MCF 10A (cell line): ENCODE results near the gene TPRG1. TPM values are rescaled to one million over a fixed set of nuclear protein-coding genes. Genes with fewer than 3 reads are reported as not detected.

Experiments used
- BruUV-seq: library from RNA; stranded (reverse); fragments of 400-500 nt; replicated peaks from 2 replicates; lab custom pipeline; 2021; lab: Mats Ljungman, UMichigan
- CTCF ChIA-PET: fragments of 300-600 bp; sonication (Branson Sonifier 250); formaldehyde crosslinking; extraction: SDS; loops from one replicate; lab custom pipeline; 2021; ENCODE audit warnings: antibody characterized with exemption, inconsistent platforms; lab: Yijun Ruan, JAX
- POLR2A ChIA-PET: fragments of 300-600, 350-650 bp; sonication (Branson Sonifier 250); formaldehyde crosslinking; extraction: SDS; loops from one replicate; lab custom pipeline; 2020; ENCODE audit warnings: antibody characterized with exemption, inconsistent platforms; lab: Yijun Ruan, JAX
- DNase-seq: peaks from one replicate; pipeline ENCODE4 v3.0.0-alpha.2; 2018; ENCODE audit not compliant: unreplicated experiment
- H3K27ac Mint-ChIP-seq: one replicate; pipeline ENCODE4 v1.8.0; 2022; ENCODE audit warnings: mild to moderate bottlenecking, low read depth, mixed read lengths; ENCODE audit not compliant: unreplicated experiment
- H3K27me3 Mint-ChIP-seq: one replicate; pipeline ENCODE4 v1.8.0; 2022; ENCODE audit warnings: mixed read lengths; ENCODE audit not compliant: insufficient read depth, unreplicated experiment
- H3K36me3 Mint-ChIP-seq: one replicate; pipeline ENCODE4 v1.8.0; 2022; ENCODE audit warnings: mild to moderate bottlenecking, moderate library complexity, mixed read lengths; ENCODE audit not compliant: insufficient read depth, unreplicated experiment
- H3K4me1 Mint-ChIP-seq: one replicate; pipeline ENCODE4 v1.8.0; 2022; ENCODE audit warnings: mixed read lengths; ENCODE audit not compliant: insufficient read depth, unreplicated experiment
- H3K4me3 Mint-ChIP-seq: one replicate; pipeline ENCODE4 v1.8.0; 2022; ENCODE audit warnings: mild to moderate bottlenecking, moderate library complexity, mixed read lengths; ENCODE audit not compliant: unreplicated experiment
- H3K9me3 Mint-ChIP-seq: one replicate; pipeline ENCODE4 v1.8.0; 2022; ENCODE audit warnings: mixed read lengths; ENCODE audit not compliant: unreplicated experiment
- CTCF ChIP-seq: fragments of 200-600 bp; IDR thresholded peaks from one replicate; pipeline ENCODE4 v1.8.0; 2022; ENCODE audit warnings: antibody characterized with exemption, mild to moderate bottlenecking; ENCODE audit not compliant: unreplicated experiment
- intact Hi-C: fragments of 100-400 bp; cut with micrococcal nuclease; formaldehyde crosslinking; loops from 2 replicates; pipeline ENCODE4 v1.14.1; 2022
- total RNA-seq: library from RNA; stranded (reverse); gene quantifications from 2 replicates; pipeline ENCODE4 v1.2.3, GENCODE V29; 2022

The TPRG1 gene
- total RNA-seq, 1 experiment from 2014 or later, result 2.0 TPM

GRCh38 chr3:189282741-189283140 is 111.0 kb downstream of the TPRG1 start:
- TF ChIP-seq CTCF, result no peak
- Mint-ChIP-seq H3K27ac (peak overlapping the region; percentile 80), H3K36me3 (no peaks in the 10 kb centered on the region), H3K27me3 (no peaks in the 10 kb centered on the region), H3K4me1 (peaks cover 14% of the 10 kb centered on the region), H3K9me3 (no peaks in the 10 kb centered on the region), H3K4me3 (no peak overlapping the region)
- ChIA-PET POLR2A (interaction anchor here (0.7 to 2.7 kb wide), 4 partner anchors 10 to 111 kb away, joined by 3 to 17 read pairs (median 10); no protein-coding TSS in a partner anchor), CTCF (interaction anchor here (1.1 to 1.3 kb wide), 2 partner anchors 13 to 18 kb away, joined by 3 to 4 read pairs; no protein-coding TSS in a partner anchor)
- BruUV-seq, result no TSS peak
- intact Hi-C loops, result no loop called here
- DNase-seq, result no peak

- intact Hi-C loops, result no loop called here
- TF ChIP-seq CTCF, result no peak
- Mint-ChIP-seq H3K27ac (no peak overlapping the region), H3K4me1 (peaks cover 14% of the 10 kb centered on the region), H3K4me3 (no peak overlapping the region), H3K9me3 (no peaks in the 10 kb centered on the region), H3K36me3 (no peaks in the 10 kb centered on the region), H3K27me3 (no peaks in the 10 kb centered on the region)
- DNase-seq, result no peak
- POLR2A ChIA-PET, result interaction anchor here (1.3 kb wide), 1 partner anchor 9 kb away, joined by 3 read pairs; no protein-coding TSS in a partner anchor
- no TSS peak for BruUV-seq
- CTCF ChIA-PET, result interaction anchor here (0.6 to 1.1 kb wide), 5 partner anchors 8 to 1411 kb away, joined by 3 to 4 read pairs (median 3); no protein-coding TSS in a partner anchor
Observed at GRCh38 chr3:189286188-189286587, 114.4 kb downstream of the TPRG1 start.

DNA sequence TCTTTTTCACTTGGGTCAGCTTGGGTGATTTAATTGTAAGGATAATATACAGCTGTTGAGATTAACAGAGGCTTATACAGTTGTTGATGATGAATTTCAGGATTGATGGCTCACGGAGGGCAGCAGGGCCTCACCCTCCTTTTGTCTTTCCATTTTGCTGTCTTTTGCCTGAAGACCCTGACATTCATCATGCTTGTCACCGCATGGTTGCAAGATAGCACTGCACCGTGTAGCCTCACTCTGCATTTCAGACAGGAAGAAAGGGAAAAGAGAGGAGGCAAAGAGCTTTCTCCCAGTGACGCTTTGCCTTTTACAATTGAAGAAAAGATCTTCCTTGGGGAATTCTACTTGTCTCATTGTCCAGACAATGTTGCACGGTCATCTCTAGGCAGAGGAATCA is 115.1 kb downstream of the TPRG1 start:
- H3K4me1 Mint-ChIP-seq, result peaks cover 14% of the 10 kb centered on the region
- TF ChIP-seq CTCF, result no peak
- CTCF ChIA-PET, result interaction anchor here (0.6 to 1.1 kb wide), 3 partner anchors 9 to 1410 kb away, joined by 3 to 4 read pairs (median 4); no protein-coding TSS in a partner anchor
- no peak for DNase-seq
- no peaks in the 10 kb centered on the region for H3K9me3 Mint-ChIP-seq
- no peaks in the 10 kb centered on the region for H3K36me3 Mint-ChIP-seq
- no peak overlapping the region for H3K27ac Mint-ChIP-seq
- intact Hi-C loops, result no loop called here
- no peaks in the 10 kb centered on the region for H3K27me3 Mint-ChIP-seq
- POLR2A ChIA-PET, result interaction anchor here (1.3 kb wide), 1 partner anchor 10 kb away, joined by 3 read pairs; no protein-coding TSS in a partner anchor
- H3K4me3 Mint-ChIP-seq, result no peak overlapping the region
- BruUV-seq, result no TSS peak

DNA sequence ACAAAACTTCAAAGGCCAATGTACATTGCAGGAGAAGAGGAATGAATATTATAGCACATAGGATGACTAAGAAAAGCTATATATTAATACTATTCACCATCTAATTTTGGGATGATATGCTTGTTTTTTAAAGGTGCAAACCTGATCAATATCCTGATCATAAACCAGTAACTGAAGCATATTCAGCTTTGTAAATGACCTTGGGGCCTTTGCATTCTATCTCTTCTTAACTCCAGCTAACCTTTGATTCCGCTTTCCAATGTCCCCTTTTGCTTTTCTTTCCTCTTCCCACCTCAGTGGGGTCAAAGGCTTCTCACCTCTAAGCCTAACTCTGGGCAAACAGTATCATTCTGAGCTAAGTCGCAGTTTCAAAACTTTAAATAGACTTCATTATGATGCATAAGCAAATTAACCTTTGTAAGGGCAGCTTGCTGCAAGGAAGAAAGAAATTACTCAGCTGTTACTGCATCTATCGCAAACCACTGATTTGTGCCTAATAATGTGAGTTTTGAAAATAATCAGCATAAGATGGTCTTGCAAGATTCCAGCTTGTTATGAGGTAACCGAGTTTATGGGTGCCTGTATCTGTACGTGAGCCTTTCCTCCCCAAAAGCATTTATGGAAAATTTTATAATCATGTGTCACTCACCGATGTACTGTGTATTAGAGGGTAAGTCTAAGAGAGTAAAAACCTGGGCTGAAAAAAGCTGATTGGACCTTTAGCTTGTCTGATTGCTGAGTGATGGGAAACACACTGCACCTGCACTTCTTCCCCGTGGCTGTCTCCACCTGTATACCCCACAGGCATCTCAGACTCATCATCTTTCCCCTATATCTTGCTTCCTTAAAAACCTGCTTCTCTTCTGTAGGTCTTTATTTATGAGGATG is 116.8 kb downstream of the TPRG1 start:
- H3K36me3 Mint-ChIP-seq, result no peaks in the 10 kb centered on the region
- no peaks in the 10 kb centered on the region for H3K27me3 Mint-ChIP-seq
- no peaks in the 10 kb centered on the region for H3K9me3 Mint-ChIP-seq
- peaks cover 18% of the 10 kb centered on the region for H3K4me1 Mint-ChIP-seq
- no TSS peak for BruUV-seq
- intact Hi-C loops, result no loop called here
- TF ChIP-seq CTCF, result no peak
- ChIA-PET POLR2A (interaction anchor here (0.6 to 2.7 kb wide), 4 partner anchors 11 to 546 kb away, joined by 3 to 13 read pairs (median 4); no protein-coding TSS in a partner anchor), CTCF (interaction anchor here (0.6 kb wide), 2 partner anchors 380 to 872 kb away, joined by 3 to 4 read pairs; no protein-coding TSS in a partner anchor)
- no peak overlapping the region for H3K27ac Mint-ChIP-seq
- no peak overlapping the region for H3K4me3 Mint-ChIP-seq
- DNase-seq, result no peak
